Activated T-cell treated with anti-CD3 and anti-CD28 coated beads, Interleukin-2, amount 50 U/mL, for 48 hours (primary cell): ENCODE measurements around the gene PLAAT4.

Experiments used
- DNase-seq, 2 experiments: peaks; one replicate each; pipeline ENCODE4 v3.0.0-alpha.2; 2020

Gene PLAAT4

GRCh38 chr11:63536669-63537292, at the start of gene PLAAT4:
TSS of gene PLAAT4 (plus strand) at chr11:63536808. CDS start at chr11:63536869, 61 bp downstream.
- DNase-seq: peak; percentile 53 to 54

- no peak for DNase-seq
Observed at GRCh38 chr11:63488789-63489188, 47.8 kb upstream of the PLAAT4 start.

GRCh38 chr11:63489879-63490278, 46.7 kb upstream of the PLAAT4 start:
- no peak for DNase-seq

- DNase-seq: peak; percentile 39 to 40
Observed at GRCh38 chr11:63490551-63491239, 45.9 kb upstream of the PLAAT4 start, which contains the start of gene PLAAT5. TSS of gene PLAAT5 (minus strand) at chr11:63491167. CDS start at chr11:63491034, 133 bp downstream.

- DNase-seq: no peak
Observed at GRCh38 chr11:63491240-63491587, 45.4 kb upstream of the PLAAT4 start.

GRCh38 chr11:63491636-63492372, 44.8 kb upstream of the PLAAT4 start:
- DNase-seq: no peak

GRCh38 chr11:63492441-63492840, 44.2 kb upstream of the PLAAT4 start:
- DNase-seq: no peak

- no peak for DNase-seq
Observed at GRCh38 chr11:63493127-63493526, 43.5 kb upstream of the PLAAT4 start.

- no peak for DNase-seq
Observed at GRCh38 chr11:63494975-63495374, 41.6 kb upstream of the PLAAT4 start.

GRCh38 chr11:63499874-63500273, 36.7 kb upstream of the PLAAT4 start:
- no peak for DNase-seq

GRCh38 chr11:63501236-63501635, 35.4 kb upstream of the PLAAT4 start:
- no peak for DNase-seq

GRCh38 chr11:63502252-63502820, 34.3 kb upstream of the PLAAT4 start:
- DNase-seq: no peak

- DNase-seq: no peak
Observed at GRCh38 chr11:63503492-63503891, 33.1 kb upstream of the PLAAT4 start.

GRCh38 chr11:63504054-63504453, 32.6 kb upstream of the PLAAT4 start:
- no peak for DNase-seq

- DNase-seq: no peak
Observed at GRCh38 chr11:63504933-63505586, 31.5 kb upstream of the PLAAT4 start.

- DNase-seq: no peak
Observed at GRCh38 chr11:63505857-63506528, 30.6 kb upstream of the PLAAT4 start, which contains the start of gene LGALS12. TSS of gene LGALS12 (plus strand) at chr11:63506084. CDS start at chr11:63506459, 375 bp downstream.

GRCh38 chr11:63506876-63507275, 29.7 kb upstream of the PLAAT4 start:
- no peak for DNase-seq

- DNase-seq: no peak
Observed at GRCh38 chr11:63507511-63507910, 29.1 kb upstream of the PLAAT4 start.

- no peak for DNase-seq
Observed at GRCh38 chr11:63508009-63508408, 28.6 kb upstream of the PLAAT4 start.

GRCh38 chr11:63508745-63509144, 27.9 kb upstream of the PLAAT4 start:
- no peak for DNase-seq

GRCh38 chr11:63510360-63511047, 26.1 kb upstream of the PLAAT4 start:
- no peak for DNase-seq
